WTC11 (cell line): ENCODE data around the gene CEP131. TPM values are rescaled to one million over a fixed set of nuclear protein-coding genes. Genes with fewer than 3 reads are reported as not detected.

Source experiments
- ATAC-seq: fragments of 200-7000 bp; cut with Tn5 transposase; 2 replicates; pipeline ENCODE4 v1.10.0; 2021; ENCODE audit warnings: mild to moderate bottlenecking, moderate library complexity
- CTCF ChIA-PET: fragments of 300-600 bp; sonication (Branson Sonifier 250); formaldehyde crosslinking; loops from one replicate; lab custom pipeline; 2021; ENCODE audit warnings: antibody characterized with exemption; lab: Charles Lee
- POLR2A ChIA-PET: fragments of 350-600 bp; sonication (Branson Sonifier 250); formaldehyde crosslinking; loops from one replicate; lab custom pipeline; 2021; ENCODE audit warnings: antibody characterized with exemption; lab: Charles Lee
- DNase-seq: peaks from one replicate; pipeline ENCODE4 v3.0.0; 2021; ENCODE audit warnings: low spot score
- H3K27ac Mint-ChIP-seq: 2 replicates; pipeline ENCODE4 v1.8.0; 2021; ENCODE audit warnings: mixed read lengths
- H3K27me3 Mint-ChIP-seq: 2 replicates; pipeline ENCODE4 v1.8.0; 2021; ENCODE audit warnings: low read depth, mild to moderate bottlenecking, moderate library complexity, mixed read lengths
- H3K36me3 Mint-ChIP-seq: 2 replicates; pipeline ENCODE4 v1.8.0; 2021; ENCODE audit warnings: mixed read lengths
- H3K4me1 Mint-ChIP-seq: 2 replicates; pipeline ENCODE4 v1.8.0; 2022; ENCODE audit warnings: mixed read lengths
- H3K4me3 Mint-ChIP-seq: 2 replicates; pipeline ENCODE4 v1.8.0; 2021; ENCODE audit warnings: mild to moderate bottlenecking, moderate library complexity, mixed read lengths
- H3K9me3 Mint-ChIP-seq: 2 replicates; pipeline ENCODE4 v1.8.0; 2021; ENCODE audit warnings: mixed read lengths
- CREB1 ChIP-seq: sonication (generic); formaldehyde crosslinking; IDR thresholded peaks from 2 replicates; pipeline ENCODE4 v1.8.0; 2023; ENCODE audit warnings: mild to moderate bottlenecking, missing genetic modification reagents
- ETV6 ChIP-seq: sonication (generic); formaldehyde crosslinking; IDR thresholded peaks from 2 replicates; pipeline ENCODE4 v1.8.1; 2022; ENCODE audit warnings: mild to moderate bottlenecking, missing genetic modification reagents
- FOXJ3 ChIP-seq: sonication (generic); formaldehyde crosslinking; IDR thresholded peaks from 2 replicates; pipeline ENCODE4 v1.9.0; 2021; ENCODE audit warnings: missing genetic modification reagents, mild to moderate bottlenecking, borderline replicate concordance
- FOXK1 ChIP-seq: sonication (generic); formaldehyde crosslinking; IDR thresholded peaks from 2 replicates; pipeline ENCODE4 v1.8.0; 2022; ENCODE audit warnings: mild to moderate bottlenecking, moderate library complexity, missing genetic modification reagents
- MXD4 ChIP-seq: fragments of 250-450 bp; sonication (Bioruptor Pico); IDR thresholded peaks from 2 replicates; pipeline ENCODE4 v1.8.0; 2021; ENCODE audit warnings: mild to moderate bottlenecking, moderate library complexity, borderline replicate concordance
- PRRX2 ChIP-seq: fragments of 250-450 bp; sonication (Bioruptor Pico); IDR thresholded peaks from 2 replicates; pipeline ENCODE4 v1.8.0; 2021; ENCODE audit warnings: mild to moderate bottlenecking
- RELA ChIP-seq: sonication (generic); formaldehyde crosslinking; IDR thresholded peaks from 2 replicates; pipeline ENCODE4 v1.8.1; 2022; ENCODE audit warnings: missing genetic modification reagents, mild to moderate bottlenecking, borderline replicate concordance
- RORB ChIP-seq: fragments of 250-450 bp; sonication (Bioruptor Pico); IDR thresholded peaks from 2 replicates; pipeline ENCODE4 v1.9.0; 2021; ENCODE audit warnings: mild to moderate bottlenecking
- ZNF219 ChIP-seq: sonication (generic); formaldehyde crosslinking; IDR thresholded peaks from 2 replicates; pipeline ENCODE4 v1.8.0; 2023; ENCODE audit warnings: missing genetic modification reagents, mild to moderate bottlenecking, borderline replicate concordance
- total RNA-seq: library from RNA; stranded (reverse); gene quantifications from 3 replicates; pipeline ENCODE4 v1.2.3, GENCODE V29; 2021
- TF ChIP-seq, protein P1 (sequence below): sonication (generic); formaldehyde crosslinking; IDR thresholded peaks from 2 replicates; pipeline ENCODE4 v1.8.1; 2022; ENCODE audit warnings: missing genetic modification reagents, borderline replicate concordance
- TF ChIP-seq, protein P2 (sequence below): sonication (generic); formaldehyde crosslinking; IDR thresholded peaks from 2 replicates; pipeline ENCODE4 v1.8.0; 2022; ENCODE audit warnings: missing genetic modification reagents
- TF ChIP-seq, protein P3 (sequence below): fragments of 250-450 bp; sonication (Bioruptor Pico); IDR thresholded peaks from 2 replicates; pipeline ENCODE4 v1.9.0; 2021; ENCODE audit warnings: mild to moderate bottlenecking
- TF ChIP-seq, protein P4 (sequence below): fragments of 250-450 bp; sonication (Bioruptor Pico); conservative IDR thresholded peaks from 2 replicates; pipeline ENCODE4 v1.9.0; 2021; ENCODE audit warnings: mild to moderate bottlenecking
- TF ChIP-seq, protein P5 (sequence below): sonication (generic); formaldehyde crosslinking; IDR thresholded peaks from 2 replicates; pipeline ENCODE4 v1.8.0; 2022; ENCODE audit warnings: mild to moderate bottlenecking, missing genetic modification reagents

The CEP131 gene
- total RNA-seq, 1 experiment from 2014 or later, result 35.2 TPM

DNA sequence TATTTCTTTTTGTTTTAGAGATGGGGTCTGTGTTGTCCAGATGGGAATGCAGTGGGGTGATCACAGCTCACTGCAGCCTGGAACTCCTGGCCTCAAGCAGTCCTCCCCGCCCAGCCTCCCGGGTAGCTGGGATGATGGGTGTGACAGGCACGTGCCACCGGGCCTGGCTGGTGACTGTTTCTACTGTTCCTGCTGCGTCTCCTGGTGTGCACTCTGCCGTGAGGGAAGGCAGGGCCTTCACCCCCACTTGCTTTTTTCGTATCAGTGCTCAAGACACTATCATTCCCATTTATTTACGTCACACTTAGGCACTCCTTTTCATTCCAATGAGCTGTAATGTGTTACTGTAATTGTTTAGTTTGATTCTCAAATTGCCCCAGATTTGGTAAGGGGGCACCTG is 82.7 kb downstream of the CEP131 start:
- no peaks in the 10 kb centered on the region for H3K27me3 Mint-ChIP-seq
- ATAC-seq (no peak), DNase-seq (no peak)
- POLR2A ChIA-PET, result interaction anchor here (0.6 kb wide), 1 partner anchor 414 kb away, joined by 3 read pairs; no protein-coding TSS in a partner anchor
- peaks cover 19% of the 10 kb centered on the region for H3K9me3 Mint-ChIP-seq
- peaks cover 14% of the 10 kb centered on the region; the same call in 1 of the 2 replicates for H3K36me3 Mint-ChIP-seq
- no peaks in the 10 kb centered on the region for H3K4me1 Mint-ChIP-seq
- CTCF ChIA-PET, result interaction anchor here (1.4 to 2.0 kb wide), 4 partner anchors 9 to 38 kb away, joined by 4 to 5 read pairs (median 5); no protein-coding TSS in a partner anchor
- no peak overlapping the region for H3K4me3 Mint-ChIP-seq
- TF ChIP-seq, protein P1, sequence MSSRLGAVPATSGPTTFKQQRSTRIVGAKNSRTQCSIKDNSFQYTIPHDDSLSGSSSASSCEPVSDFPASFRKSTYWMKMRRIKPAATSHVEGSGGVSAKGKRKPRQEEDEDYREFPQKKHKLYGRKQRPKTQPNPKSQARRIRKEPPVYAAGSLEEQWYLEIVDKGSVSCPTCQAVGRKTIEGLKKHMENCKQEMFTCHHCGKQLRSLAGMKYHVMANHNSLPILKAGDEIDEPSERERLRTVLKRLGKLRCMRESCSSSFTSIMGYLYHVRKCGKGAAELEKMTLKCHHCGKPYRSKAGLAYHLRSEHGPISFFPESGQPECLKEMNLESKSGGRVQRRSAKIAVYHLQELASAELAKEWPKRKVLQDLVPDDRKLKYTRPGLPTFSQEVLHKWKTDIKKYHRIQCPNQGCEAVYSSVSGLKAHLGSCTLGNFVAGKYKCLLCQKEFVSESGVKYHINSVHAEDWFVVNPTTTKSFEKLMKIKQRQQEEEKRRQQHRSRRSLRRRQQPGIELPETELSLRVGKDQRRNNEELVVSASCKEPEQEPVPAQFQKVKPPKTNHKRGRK (CRISPR knock-in tag), result no peak
- TF ChIP-seq, protein P2, sequence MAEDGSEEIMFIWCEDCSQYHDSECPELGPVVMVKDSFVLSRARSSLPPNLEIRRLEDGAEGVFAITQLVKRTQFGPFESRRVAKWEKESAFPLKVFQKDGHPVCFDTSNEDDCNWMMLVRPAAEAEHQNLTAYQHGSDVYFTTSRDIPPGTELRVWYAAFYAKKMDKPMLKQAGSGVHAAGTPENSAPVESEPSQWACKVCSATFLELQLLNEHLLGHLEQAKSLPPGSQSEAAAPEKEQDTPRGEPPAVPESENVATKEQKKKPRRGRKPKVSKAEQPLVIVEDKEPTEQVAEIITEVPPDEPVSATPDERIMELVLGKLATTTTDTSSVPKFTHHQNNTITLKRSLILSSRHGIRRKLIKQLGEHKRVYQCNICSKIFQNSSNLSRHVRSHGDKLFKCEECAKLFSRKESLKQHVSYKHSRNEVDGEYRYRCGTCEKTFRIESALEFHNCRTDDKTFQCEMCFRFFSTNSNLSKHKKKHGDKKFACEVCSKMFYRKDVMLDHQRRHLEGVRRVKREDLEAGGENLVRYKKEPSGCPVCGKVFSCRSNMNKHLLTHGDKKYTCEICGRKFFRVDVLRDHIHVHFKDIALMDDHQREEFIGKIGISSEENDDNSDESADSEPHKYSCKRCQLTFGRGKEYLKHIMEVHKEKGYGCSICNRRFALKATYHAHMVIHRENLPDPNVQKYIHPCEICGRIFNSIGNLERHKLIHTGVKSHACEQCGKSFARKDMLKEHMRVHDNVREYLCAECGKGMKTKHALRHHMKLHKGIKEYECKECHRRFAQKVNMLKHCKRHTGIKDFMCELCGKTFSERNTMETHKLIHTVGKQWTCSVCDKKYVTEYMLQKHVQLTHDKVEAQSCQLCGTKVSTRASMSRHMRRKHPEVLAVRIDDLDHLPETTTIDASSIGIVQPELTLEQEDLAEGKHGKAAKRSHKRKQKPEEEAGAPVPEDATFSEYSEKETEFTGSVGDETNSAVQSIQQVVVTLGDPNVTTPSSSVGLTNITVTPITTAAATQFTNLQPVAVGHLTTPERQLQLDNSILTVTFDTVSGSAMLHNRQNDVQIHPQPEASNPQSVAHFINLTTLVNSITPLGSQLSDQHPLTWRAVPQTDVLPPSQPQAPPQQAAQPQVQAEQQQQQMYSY (CRISPR knock-in tag), result no peak
- TF ChIP-seq PRRX2 (CRISPR knock-in tag), result no peak
- TF ChIP-seq, protein P3, sequence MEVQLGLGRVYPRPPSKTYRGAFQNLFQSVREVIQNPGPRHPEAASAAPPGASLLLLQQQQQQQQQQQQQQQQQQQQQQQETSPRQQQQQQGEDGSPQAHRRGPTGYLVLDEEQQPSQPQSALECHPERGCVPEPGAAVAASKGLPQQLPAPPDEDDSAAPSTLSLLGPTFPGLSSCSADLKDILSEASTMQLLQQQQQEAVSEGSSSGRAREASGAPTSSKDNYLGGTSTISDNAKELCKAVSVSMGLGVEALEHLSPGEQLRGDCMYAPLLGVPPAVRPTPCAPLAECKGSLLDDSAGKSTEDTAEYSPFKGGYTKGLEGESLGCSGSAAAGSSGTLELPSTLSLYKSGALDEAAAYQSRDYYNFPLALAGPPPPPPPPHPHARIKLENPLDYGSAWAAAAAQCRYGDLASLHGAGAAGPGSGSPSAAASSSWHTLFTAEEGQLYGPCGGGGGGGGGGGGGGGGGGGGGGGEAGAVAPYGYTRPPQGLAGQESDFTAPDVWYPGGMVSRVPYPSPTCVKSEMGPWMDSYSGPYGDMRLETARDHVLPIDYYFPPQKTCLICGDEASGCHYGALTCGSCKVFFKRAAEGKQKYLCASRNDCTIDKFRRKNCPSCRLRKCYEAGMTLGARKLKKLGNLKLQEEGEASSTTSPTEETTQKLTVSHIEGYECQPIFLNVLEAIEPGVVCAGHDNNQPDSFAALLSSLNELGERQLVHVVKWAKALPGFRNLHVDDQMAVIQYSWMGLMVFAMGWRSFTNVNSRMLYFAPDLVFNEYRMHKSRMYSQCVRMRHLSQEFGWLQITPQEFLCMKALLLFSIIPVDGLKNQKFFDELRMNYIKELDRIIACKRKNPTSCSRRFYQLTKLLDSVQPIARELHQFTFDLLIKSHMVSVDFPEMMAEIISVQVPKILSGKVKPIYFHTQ (CRISPR knock-in tag), result no peak
- no peak for TF ChIP-seq ETV6 (CRISPR knock-in tag)
- no peak for TF ChIP-seq MXD4 (CRISPR knock-in tag)
- TF ChIP-seq, protein P4, sequence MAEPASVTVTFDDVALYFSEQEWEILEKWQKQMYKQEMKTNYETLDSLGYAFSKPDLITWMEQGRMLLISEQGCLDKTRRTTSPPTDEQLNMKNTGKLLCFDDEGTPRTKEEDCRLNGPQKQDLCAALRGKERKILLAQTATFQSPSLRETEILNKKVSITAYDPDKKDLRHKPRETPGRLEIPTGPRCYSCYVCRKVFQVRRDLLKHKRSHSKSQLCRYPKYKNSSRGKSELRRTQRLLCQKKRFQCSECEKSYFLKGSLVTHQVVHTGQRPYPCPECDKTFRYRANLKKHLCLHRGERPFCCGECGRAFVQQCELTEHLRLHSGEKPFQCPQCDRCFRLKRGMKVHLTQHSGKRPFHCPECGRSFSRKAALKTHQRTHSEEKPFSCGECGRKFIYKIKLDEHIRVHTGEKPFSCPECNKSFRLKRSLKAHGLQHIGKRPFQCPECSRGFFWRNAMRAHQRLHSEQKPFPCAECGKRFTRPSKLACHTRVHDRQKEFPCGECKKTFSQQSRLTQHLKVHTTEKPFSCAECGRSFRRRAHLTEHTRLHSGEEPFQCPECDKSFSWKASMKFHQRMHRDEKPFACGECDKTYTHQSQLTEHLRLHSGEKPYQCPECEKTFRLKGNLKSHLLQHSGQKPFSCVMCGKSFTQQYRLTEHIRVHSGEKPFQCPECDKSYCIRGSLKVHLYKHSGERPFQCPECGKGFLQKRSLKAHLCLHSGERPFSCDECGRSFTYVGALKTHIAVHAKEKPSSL (CRISPR knock-in tag), result no peak
- no peak for TF ChIP-seq FOXK1
- TF ChIP-seq RELA (CRISPR knock-in tag), result no peak
- no peak for TF ChIP-seq FOXJ3
- TF ChIP-seq ZNF219 (CRISPR knock-in tag), result no peak
- TF ChIP-seq CREB1 (CRISPR knock-in tag), result no peak
- TF ChIP-seq, protein P5, sequence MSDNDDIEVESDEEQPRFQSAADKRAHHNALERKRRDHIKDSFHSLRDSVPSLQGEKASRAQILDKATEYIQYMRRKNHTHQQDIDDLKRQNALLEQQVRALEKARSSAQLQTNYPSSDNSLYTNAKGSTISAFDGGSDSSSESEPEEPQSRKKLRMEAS (CRISPR knock-in tag), result no peak
- no peak for TF ChIP-seq RORB
- no peak overlapping the region for H3K27ac Mint-ChIP-seq

Other genes with a start within 250 kb of the CEP131 start
- 15.0 to 23.1 TPM (median 19.6 TPM) in 3 replicates for gene CHMP6, start 231.1 kb downstream of the CEP131 start, total RNA-seq
- 16.9 to 20.7 TPM (median 18.4 TPM) in 3 replicates for gene BAIAP2, start 187.8 kb downstream of the CEP131 start, total RNA-seq
- gene PVALEF, start 57.5 kb downstream of the CEP131 start, total RNA-seq, result not detected in 3 replicates
- 2.9 to 4.4 TPM (median 3.0 TPM) in 3 replicates for gene AATK, start 56.7 kb downstream of the CEP131 start, total RNA-seq
- 32.2 to 40.7 TPM (median 35.4 TPM) in 3 replicates for gene TEPSIN, start 16.1 kb upstream of the CEP131 start, total RNA-seq
- gene NDUFAF8, start 16.4 kb upstream of the CEP131 start, total RNA-seq, result 58.6 to 73.0 TPM (median 59.9 TPM) in 3 replicates
- 47.0 to 62.4 TPM (median 53.9 TPM) in 3 replicates for gene SLC38A10, start 72.3 kb upstream of the CEP131 start, total RNA-seq
- 17.1 to 29.8 TPM (median 21.5 TPM) in 3 replicates for gene BAHCC1, start 172.5 kb upstream of the CEP131 start, total RNA-seq